ENCODE data around the gene TMEM121.
A peak's percentile ranks its signal among the peaks of the same experiment; 100 is the strongest.

The TMEM121 gene

GRCh38 chr14:105531088-105531893 lies 4.9 kb downstream of the TMEM121 start:
- no peaks in the 10 kb centered on the region for H3K9me3 ChIP-seq (replicated peaks in 1 of 11)

DNA sequence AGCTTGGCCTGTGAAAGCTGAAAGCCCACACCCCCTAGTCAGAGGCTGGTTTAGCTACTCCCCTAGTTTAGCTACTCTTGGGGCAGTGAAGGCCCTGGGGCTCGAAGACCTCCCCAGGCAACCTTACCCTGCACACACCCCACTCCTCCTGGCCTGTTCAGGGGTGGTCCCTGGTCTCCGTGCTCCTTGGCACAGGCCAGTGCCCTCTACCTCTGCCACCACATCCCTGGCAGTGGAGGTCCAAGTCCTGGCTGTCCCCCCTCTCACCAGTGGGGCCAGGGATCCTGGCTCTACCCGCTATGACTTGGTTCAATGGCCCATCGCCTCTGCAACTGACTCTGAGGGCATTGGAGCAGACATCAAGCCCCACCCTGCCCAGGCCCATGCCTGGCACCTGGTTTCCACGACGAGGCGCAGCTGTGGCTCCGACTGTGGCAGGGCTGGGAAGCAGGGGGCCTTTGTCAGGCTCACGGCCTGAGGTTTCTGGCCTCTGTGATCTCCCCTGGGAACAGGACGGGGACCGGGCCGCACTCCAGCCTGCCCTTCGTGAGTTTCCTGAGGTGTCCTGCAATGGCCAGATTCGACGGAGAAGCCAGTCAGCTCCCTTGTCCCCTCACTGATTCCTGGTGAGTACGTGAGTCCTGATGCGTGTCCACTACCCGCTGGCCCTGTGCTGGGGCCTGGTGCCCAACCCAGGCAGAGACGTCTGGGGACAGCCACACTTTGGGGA lies 5.7 kb downstream of the TMEM121 start:
- Histone ChIP-seq H3K27ac (peak overlapping the region in 9 of 11 experiments; percentile 45 to 89 (median 86); a peak in 18 of 22 replicates), H3K9ac (peak overlapping the region in 9 of 11 experiments; percentile 19 to 88 (median 87); a peak in 19 of 22 replicates), H3K9me3 (replicated peaks in 1 of 11) (no peaks in the 10 kb centered on the region), H3K4me2 (peak overlapping the region; percentile 36 to 100 (median 98)), H3K27me3 (peaks cover 0 to 19% (median 0%) of the 10 kb centered on the region in 11 experiments; a peak in 7 of 22 replicates), H4K20me1 (peaks cover 0 to 31% (median 7%) of the 10 kb centered on the region in 11 experiments; a peak in 11 of 22 replicates), H3K36me3 (no peaks in the 10 kb centered on the region), H3K4me1 (peaks cover 51 to 83% (median 76%) of the 10 kb centered on the region in 10 experiments), H3K4me3 (peak overlapping the region in 7 of 10 experiments; percentile 11 to 84 (median 72); a peak in 10 of 20 replicates)
- no peak for TF ChIP-seq Cebpa-rat (IDR thresholded peaks at IDR 0.05)

More at GRCh38 chr14:105531088-105531893, 4.9 kb downstream of the TMEM121 start:
- TF ChIP-seq Cebpa-rat (IDR thresholded peaks at IDR 0.05) = no peak
- H3K36me3 ChIP-seq = no peaks in the 10 kb centered on the region
- peaks cover 0 to 24% (median 0%) of the 10 kb centered on the region in 11 experiments; a peak in 7 of 22 replicates for H3K27me3 ChIP-seq
- H3K9ac ChIP-seq = peak overlapping the region in 9 of 11 experiments; percentile 77 to 88 (median 87); a peak in 17 of 22 replicates
- H3K4me2 ChIP-seq = peak overlapping the region; percentile 95 to 100 (median 99)
- peak overlapping the region in 9 of 11 experiments; percentile 72 to 89 (median 86); a peak in 17 of 22 replicates for H3K27ac ChIP-seq
- H3K4me1 ChIP-seq = peaks cover 54 to 82% (median 77%) of the 10 kb centered on the region in 10 experiments
- H4K20me1 ChIP-seq = peaks cover 0 to 31% (median 7%) of the 10 kb centered on the region in 11 experiments; a peak in 11 of 22 replicates
- peak overlapping the region in 7 of 10 experiments; percentile 66 to 84 (median 73); a peak in 14 of 20 replicates for H3K4me3 ChIP-seq

- Histone ChIP-seq H3K27me3 (peaks cover 0 to 13% (median 0%) of the 10 kb centered on the region in 11 experiments; a peak in 4 of 22 replicates), H3K4me1 (peaks cover 47 to 84% (median 74%) of the 10 kb centered on the region in 10 experiments), H3K27ac (peak overlapping the region in 9 of 11 experiments; percentile 45 to 89 (median 86); a peak in 17 of 22 replicates)
Observed at GRCh38 chr14:105532735-105533141, 6.4 kb downstream of the TMEM121 start.

DNA sequence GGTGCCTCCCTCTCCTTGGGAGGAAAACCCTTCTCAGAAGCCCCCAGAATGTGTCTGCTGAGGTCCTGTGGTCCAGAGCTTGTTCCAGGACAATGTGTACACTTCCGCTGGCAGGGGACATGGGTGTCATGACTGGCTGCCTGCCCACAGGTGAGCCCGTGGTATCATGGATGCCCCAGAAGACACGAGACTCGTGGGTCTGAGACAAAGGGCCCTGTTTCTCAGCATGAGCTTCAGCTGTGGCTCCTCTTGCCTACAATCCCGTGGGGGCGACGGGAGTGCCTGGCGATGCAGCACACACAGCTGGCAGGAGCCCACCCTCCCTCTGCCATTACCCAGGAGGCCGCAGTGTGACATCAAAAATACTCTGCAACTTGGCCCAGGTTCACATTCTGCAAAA lies 7.0 kb downstream of the TMEM121 start:
- no peaks in the 10 kb centered on the region for H3K36me3 ChIP-seq
- no peaks in the 10 kb centered on the region for H3K9me3 ChIP-seq (replicated peaks in 1 of 11)
- peak overlapping the region in 7 of 11 experiments; percentile 13 to 88 (median 56); a peak in 10 of 22 replicates for H3K27ac ChIP-seq
- peak overlapping the region in 3 of 10 experiments; percentile 31 to 44 (median 34); a peak in 5 of 20 replicates for H3K4me3 ChIP-seq
- H3K27me3 ChIP-seq = peaks cover 0 to 12% (median 0%) of the 10 kb centered on the region in 11 experiments; a peak in 2 of 22 replicates
- peak overlapping the region in 8 of 11 experiments; percentile 9 to 72 (median 36); a peak in 13 of 22 replicates for H3K9ac ChIP-seq
- H4K20me1 ChIP-seq = peaks cover 0 to 31% (median 7%) of the 10 kb centered on the region in 11 experiments; a peak in 11 of 22 replicates
- peak overlapping the region in 10 of 11 experiments; percentile 95 to 100 (median 98); a peak in 20 of 22 replicates for H3K4me2 ChIP-seq
- H3K4me1 ChIP-seq = peaks cover 47 to 85% (median 75%) of the 10 kb centered on the region in 10 experiments
- no peak for TF ChIP-seq Cebpa-rat (IDR thresholded peaks at IDR 0.05)

More at GRCh38 chr14:105532735-105533141, 6.4 kb downstream of the TMEM121 start:
- Histone ChIP-seq H3K36me3 (no peaks in the 10 kb centered on the region), H3K4me3 (peak overlapping the region in 6 of 10 experiments; percentile 11 to 72 (median 34); a peak in 9 of 20 replicates), H3K9ac (peak overlapping the region in 8 of 11 experiments; percentile 82 to 88 (median 87); a peak in 18 of 22 replicates), H3K4me2 (peak overlapping the region; percentile 36 to 100 (median 98)), H3K9me3 (replicated peaks in 1 of 11) (no peaks in the 10 kb centered on the region), H4K20me1 (peaks cover 0 to 31% (median 7%) of the 10 kb centered on the region in 11 experiments; a peak in 11 of 22 replicates)
- no peak for TF ChIP-seq Cebpa-rat (IDR thresholded peaks at IDR 0.05)

- H3K4me2 ChIP-seq = peak overlapping the region in 9 of 11 experiments; percentile 95 to 100 (median 99); a peak in 18 of 22 replicates
- no peak for TF ChIP-seq Cebpa-rat (IDR thresholded peaks at IDR 0.05)
- peaks cover 0 to 31% (median 7%) of the 10 kb centered on the region in 11 experiments; a peak in 11 of 22 replicates for H4K20me1 ChIP-seq
- H3K4me3 ChIP-seq = no peak overlapping the region; a peak in 1 of 20 replicates
- H3K9ac ChIP-seq = peak overlapping the region in 7 of 11 experiments; percentile 9 to 72 (median 54); a peak in 8 of 22 replicates
- H3K9me3 ChIP-seq (replicated peaks in 1 of 11) = no peaks in the 10 kb centered on the region
- no peaks in the 10 kb centered on the region for H3K36me3 ChIP-seq
- H3K4me1 ChIP-seq = peaks cover 42 to 81% (median 71%) of the 10 kb centered on the region in 10 experiments
- peaks cover 0 to 12% (median 0%) of the 10 kb centered on the region in 11 experiments; a peak in 2 of 22 replicates for H3K27me3 ChIP-seq
- H3K27ac ChIP-seq = peak overlapping the region in 5 of 11 experiments; percentile 10 to 88 (median 69); a peak in 6 of 22 replicates
Observed at GRCh38 chr14:105533811-105534498, 7.6 kb downstream of the TMEM121 start.

DNA sequence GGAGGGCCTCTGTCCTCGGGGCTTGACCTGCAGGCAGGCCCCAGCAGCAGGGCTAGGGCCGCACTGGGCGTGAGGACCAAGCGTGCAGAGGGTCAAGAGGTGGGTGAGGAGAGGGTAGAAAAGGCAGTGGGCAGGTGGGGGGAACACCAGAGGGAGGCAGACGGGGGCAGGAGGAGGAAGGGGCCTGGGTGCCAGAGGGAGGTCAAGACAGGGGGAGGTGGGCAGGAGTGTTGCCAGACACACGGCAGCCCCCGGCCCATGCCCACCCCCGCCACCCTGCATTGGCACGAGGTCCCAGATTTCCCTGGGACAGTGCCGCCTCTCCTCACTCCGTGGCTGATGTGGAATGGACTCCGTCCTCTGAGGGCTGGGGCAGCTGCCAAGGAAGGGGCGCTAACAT lies 8.2 kb downstream of the TMEM121 start:
- Histone ChIP-seq H3K4me1 (peaks cover 36 to 74% (median 65%) of the 10 kb centered on the region in 10 experiments), H4K20me1 (peaks cover 0 to 31% (median 7%) of the 10 kb centered on the region in 11 experiments; a peak in 11 of 22 replicates), H3K9ac (peak overlapping the region in 3 of 11 experiments; percentile 14 to 65 (median 54); a peak in 3 of 22 replicates), H3K36me3 (no peaks in the 10 kb centered on the region), H3K4me2 (peak overlapping the region in 8 of 11 experiments; percentile 95 to 100 (median 98); a peak in 16 of 22 replicates), H3K4me3 (no peak overlapping the region), H3K9me3 (replicated peaks in 1 of 11) (no peaks in the 10 kb centered on the region), H3K27me3 (peaks cover 0 to 12% (median 0%) of the 10 kb centered on the region in 11 experiments; a peak in 2 of 22 replicates), H3K27ac (0 out of 22 replicates have a peak overlapping the region, but pooled peaks of 1 of the 11 experiments have one; percentile 5)
- no peak for TF ChIP-seq Cebpa-rat (IDR thresholded peaks at IDR 0.05)

DNA sequence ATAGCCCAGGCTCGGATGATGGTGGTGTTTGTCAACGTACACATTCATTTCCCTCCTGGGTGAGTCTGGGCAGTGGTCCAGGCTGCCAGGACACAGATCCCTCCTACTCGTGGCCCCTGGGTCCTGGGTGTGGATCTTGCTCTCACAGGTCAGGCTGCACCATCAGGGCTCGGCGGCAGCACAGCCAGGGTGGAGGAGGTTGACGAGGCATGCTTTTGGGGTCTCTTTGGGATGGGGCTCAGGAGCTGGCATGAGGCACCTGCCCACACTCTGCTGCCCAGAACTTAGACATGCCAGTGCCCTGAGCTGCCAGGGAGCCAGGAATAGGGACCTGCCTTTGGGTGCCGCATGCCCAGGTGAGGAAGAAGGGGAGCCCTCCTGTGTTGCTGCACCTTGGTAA lies 9.7 kb downstream of the TMEM121 start:
- Histone ChIP-seq H3K4me3 (no peak overlapping the region), H3K4me1 (peaks cover 21 to 62% (median 54%) of the 10 kb centered on the region in 10 experiments), H4K20me1 (peaks cover 0 to 29% (median 6%) of the 10 kb centered on the region in 11 experiments; a peak in 11 of 22 replicates), H3K27ac (no peak overlapping the region), H3K4me2 (no peak overlapping the region), H3K9me3 (replicated peaks in 1 of 11) (no peaks in the 10 kb centered on the region), H3K27me3 (peaks cover 0 to 7% (median 0%) of the 10 kb centered on the region in 11 experiments; a peak in 2 of 22 replicates), H3K36me3 (no peaks in the 10 kb centered on the region), H3K9ac (no peak overlapping the region)
- no peak for TF ChIP-seq Cebpa-rat (IDR thresholded peaks at IDR 0.05)

Measured in BLaER1 treated with 17β-estradiol and CSF1 and Interleukin-3, amounts not matched to agents 10 nM and 100 nM (cell line).